HAP-1 (cell line): ENCODE measurements around the gene GRIK3.
"Not testable (repeated sequence)": the region's sequence is repeated elsewhere in the genome, so short reads cannot be mapped to it uniquely, and the experiment has no call there.

Source experiments
- DNase-seq, 2 experiments: peaks; one replicate each; pipeline ENCODE4 v3.0.0-alpha.2; 2016 to 2020; ENCODE audit warnings: low spot score in 2 of 2
- H3K27me3 ChIP-seq: fragments of 250-450 bp; sonication (Bioruptor Pico); 2 replicates; pipeline ENCODE4 v1.5.1; 2020; ENCODE audit warnings: low read depth, mild to moderate bottlenecking, moderate library complexity
- H3K36me3 ChIP-seq: fragments of 250-450 bp; sonication (Bioruptor Pico); replicated peaks from 2 replicates; pipeline ENCODE4 v1.5.1; 2020; ENCODE audit warnings: mild to moderate bottlenecking
- H3K4me1 ChIP-seq: fragments of 250-450 bp; sonication (Bioruptor Pico); 2 replicates; pipeline ENCODE4 v1.5.1; 2020; ENCODE audit warnings: mild to moderate bottlenecking
- H3K4me3 ChIP-seq: fragments of 250-450 bp; sonication (Bioruptor Pico); 2 replicates; pipeline ENCODE4 v1.5.1; 2020; ENCODE audit warnings: mild to moderate bottlenecking, moderate library complexity
- H3K9me3 ChIP-seq: fragments of 250-450 bp; sonication (Bioruptor Pico); 2 replicates; pipeline ENCODE4 v1.5.1; 2020; ENCODE audit warnings: mild to moderate bottlenecking, moderate library complexity
- in situ Hi-C: fragments of 300-500 bp; cut with MboI; formaldehyde crosslinking; loops from 3 replicates; pipeline ENCODE4 v1.14.3; 2020; ENCODE audit warnings: low sequenced_read_pairs, inconsistent platforms, mixed read lengths

The GRIK3 gene

DNA sequence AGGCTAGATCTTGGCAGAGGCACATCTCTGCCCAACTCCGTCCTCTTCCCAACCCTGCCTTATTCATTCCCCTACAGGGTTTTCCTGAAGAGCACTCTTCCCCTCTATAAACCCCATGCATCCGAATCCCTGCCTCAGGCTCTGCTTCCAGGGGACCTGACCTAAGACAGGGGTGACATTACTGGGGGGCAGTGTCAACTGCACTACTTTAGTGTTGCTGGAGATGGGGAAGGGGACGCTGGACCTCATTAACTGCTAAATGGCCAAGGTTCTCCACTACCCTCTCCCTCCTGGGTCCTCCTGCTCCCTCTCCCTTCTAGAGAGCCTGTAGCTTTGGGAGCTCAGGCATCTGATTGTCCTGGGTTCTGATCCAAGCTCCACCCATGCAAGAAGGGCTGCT is 126.2 kb downstream of the GRIK3 start:
- DNase-seq, result no peak
- Histone ChIP-seq H3K4me3 (no peak overlapping the region), H3K36me3 (no peaks in the 10 kb centered on the region), H3K27me3 (no peaks in the 10 kb centered on the region; the same call in 1 of the 2 replicates), H3K9me3 (no peaks in the 10 kb centered on the region), H3K4me1 (no peaks in the 10 kb centered on the region)
- in situ Hi-C loops, result no loop called here

- no peaks in the 10 kb centered on the region; the same call in 1 of the 2 replicates for H3K27me3 ChIP-seq
- H3K4me3 ChIP-seq, result no peak overlapping the region
- DNase-seq, result no peak
- H3K36me3 ChIP-seq, result no peaks in the 10 kb centered on the region
- no peaks in the 10 kb centered on the region for H3K4me1 ChIP-seq
- in situ Hi-C loops, result no loop called here
- no peaks in the 10 kb centered on the region for H3K9me3 ChIP-seq
Observed at GRCh38 chr1:36906555-36906954, 127.8 kb downstream of the GRIK3 start.

DNA sequence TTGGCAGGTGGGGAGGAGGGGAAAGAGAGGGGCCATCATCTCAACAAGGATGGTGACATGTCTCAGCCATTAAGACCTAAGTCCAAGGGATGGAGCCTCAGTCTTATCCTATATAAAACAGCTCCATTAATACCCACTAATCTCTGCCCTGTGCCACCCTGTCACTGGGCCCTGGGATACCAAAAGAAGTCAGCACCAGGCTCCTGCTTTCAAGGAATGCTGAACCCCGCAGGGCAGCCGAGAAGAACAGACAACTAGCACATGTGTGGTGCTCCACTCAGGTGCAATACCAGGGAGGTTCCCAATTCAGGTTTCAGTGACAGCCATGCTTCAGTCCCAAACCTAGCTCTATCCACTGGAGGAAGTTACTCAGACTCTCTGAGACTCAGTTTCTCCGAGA is 128.4 kb downstream of the GRIK3 start:
- Histone ChIP-seq H3K27me3 (no peaks in the 10 kb centered on the region; the same call in 1 of the 2 replicates), H3K4me3 (no peak overlapping the region), H3K36me3 (no peaks in the 10 kb centered on the region), H3K9me3 (no peaks in the 10 kb centered on the region), H3K4me1 (no peaks in the 10 kb centered on the region)
- in situ Hi-C loops, result no loop called here
- DNase-seq, result no peak

DNA sequence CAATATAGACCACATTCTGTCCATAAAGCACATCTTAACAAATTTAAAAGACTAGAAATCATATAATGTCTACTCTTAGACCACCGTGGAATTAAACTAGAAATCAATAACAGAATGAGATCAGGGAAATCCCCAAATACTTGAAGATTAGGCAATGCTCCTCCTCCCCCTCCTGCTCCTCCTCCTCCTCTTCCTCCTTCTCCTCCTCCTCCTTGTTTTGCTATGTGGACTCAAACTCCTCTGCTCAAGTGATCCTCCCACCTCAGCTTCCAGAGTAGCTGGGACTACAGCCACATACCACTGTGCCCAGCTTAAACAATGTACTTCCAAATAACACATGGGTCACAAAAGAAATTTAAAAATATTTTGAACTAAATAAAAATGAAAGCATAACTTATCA is 134.2 kb downstream of the GRIK3 start:
- H3K9me3 ChIP-seq, result peaks cover 3% of the 10 kb centered on the region; the same call in 1 of the 2 replicates
- H3K36me3 ChIP-seq, result no peaks in the 10 kb centered on the region
- no peak for DNase-seq
- no peak overlapping the region for H3K4me3 ChIP-seq
- H3K27me3 ChIP-seq, result no peaks in the 10 kb centered on the region; the same call in 1 of the 2 replicates
- no peaks in the 10 kb centered on the region for H3K4me1 ChIP-seq
- in situ Hi-C loops, result no loop called here

DNA sequence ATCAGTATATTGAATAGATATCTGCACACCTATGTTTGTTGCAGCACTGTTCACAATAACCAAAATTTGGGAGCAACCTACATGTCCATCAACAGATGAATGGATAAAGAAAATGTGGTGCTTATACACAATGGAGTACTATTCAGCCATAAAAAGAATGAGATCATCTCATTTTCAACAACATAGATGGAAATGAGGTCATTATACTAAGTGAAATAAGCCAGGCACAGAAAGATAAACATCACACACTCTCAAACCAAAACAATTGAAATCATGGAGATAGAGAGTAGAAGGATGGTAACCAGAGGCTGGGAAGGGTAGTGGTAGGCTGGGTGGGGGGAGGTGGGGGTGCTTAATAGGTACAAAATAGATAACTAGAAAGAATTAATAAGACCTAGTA is 136.5 kb downstream of the GRIK3 start:
- H3K36me3 ChIP-seq, DNase-seq, H3K4me1 ChIP-seq, in situ Hi-C loops, H3K9me3 ChIP-seq, H3K4me3 ChIP-seq, H3K27me3 ChIP-seq: not testable (repeated sequence)

DNA sequence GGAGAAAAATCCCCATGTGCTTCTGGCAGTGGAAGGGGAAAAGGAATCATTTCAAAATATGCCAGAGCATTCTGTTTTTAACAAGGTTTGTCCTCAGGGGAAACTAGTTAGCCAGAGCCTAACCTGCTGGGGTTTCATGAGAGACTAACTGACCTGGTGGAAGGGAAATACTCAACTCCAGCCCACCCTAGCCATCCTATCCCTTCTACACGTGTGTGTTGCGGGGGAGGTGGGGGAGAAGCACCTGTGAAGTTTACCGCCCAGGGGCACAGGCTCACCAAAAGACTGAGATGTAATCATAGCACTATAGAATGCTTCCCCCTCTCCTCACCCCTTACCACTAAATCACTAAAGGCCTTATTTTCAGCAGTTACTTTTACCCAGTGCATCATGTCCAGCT is 139.5 kb downstream of the GRIK3 start:
- H3K9me3 ChIP-seq, result peaks cover 3% of the 10 kb centered on the region; the same call in 1 of the 2 replicates
- H3K4me1 ChIP-seq, result no peaks in the 10 kb centered on the region
- H3K27me3 ChIP-seq, result no peaks in the 10 kb centered on the region; the same call in 1 of the 2 replicates
- in situ Hi-C loops, result no loop called here
- no peak overlapping the region for H3K4me3 ChIP-seq
- no peak for DNase-seq
- H3K36me3 ChIP-seq, result no peaks in the 10 kb centered on the region

DNA sequence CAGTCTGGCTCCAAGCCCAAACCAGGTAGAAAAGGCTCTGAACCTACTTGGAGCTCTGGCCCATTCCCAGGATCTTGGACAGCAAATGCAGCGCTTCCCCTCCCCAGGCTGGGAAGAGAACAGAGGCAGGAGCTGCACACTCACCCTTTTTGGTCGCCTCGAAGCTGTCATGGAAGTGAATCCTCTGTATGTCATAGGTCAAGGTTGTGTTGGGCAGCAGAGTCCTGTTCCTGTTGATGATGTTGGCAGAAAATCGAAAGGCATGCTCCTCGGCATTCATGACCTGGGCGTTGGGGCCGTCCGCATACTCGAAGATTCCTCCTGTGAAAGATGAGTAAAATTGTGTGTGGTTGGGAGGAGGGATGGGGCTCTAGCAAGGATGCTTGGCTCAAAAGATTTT is 143.5 kb downstream of the GRIK3 start:
- no peak for DNase-seq
- Histone ChIP-seq H3K27me3 (no peaks in the 10 kb centered on the region; the same call in 1 of the 2 replicates), H3K4me3 (no peak overlapping the region), H3K36me3 (no peaks in the 10 kb centered on the region), H3K9me3 (no peaks in the 10 kb centered on the region), H3K4me1 (no peaks in the 10 kb centered on the region)
- in situ Hi-C loops, result no loop called here

GRCh38 chr1:36889478-36890226 is 144.7 kb downstream of the GRIK3 start:
- no peak for DNase-seq
- H3K27me3 ChIP-seq, result no peaks in the 10 kb centered on the region; the same call in 1 of the 2 replicates
- in situ Hi-C loops, result no loop called here
- no peak overlapping the region for H3K4me3 ChIP-seq
- H3K36me3 ChIP-seq, result no peaks in the 10 kb centered on the region
- no peaks in the 10 kb centered on the region for H3K9me3 ChIP-seq
- no peaks in the 10 kb centered on the region for H3K4me1 ChIP-seq

- DNase-seq, result no peak
- H3K4me3 ChIP-seq, result no peak overlapping the region
- H3K9me3 ChIP-seq, result no peaks in the 10 kb centered on the region
- in situ Hi-C loops, result no loop called here
- H3K36me3 ChIP-seq, result no peaks in the 10 kb centered on the region
- H3K27me3 ChIP-seq, result no peaks in the 10 kb centered on the region; the same call in 1 of the 2 replicates
- no peaks in the 10 kb centered on the region for H3K4me1 ChIP-seq
Observed at GRCh38 chr1:36888811-36889477, 145.4 kb downstream of the GRIK3 start.

GRCh38 chr1:36885540-36886357 is 148.6 kb downstream of the GRIK3 start:
- in situ Hi-C loops, result no loop called here
- H3K9me3 ChIP-seq, result no peaks in the 10 kb centered on the region
- DNase-seq, result no peak
- no peak overlapping the region for H3K4me3 ChIP-seq
- H3K27me3 ChIP-seq, result no peaks in the 10 kb centered on the region
- no peaks in the 10 kb centered on the region for H3K36me3 ChIP-seq
- no peaks in the 10 kb centered on the region for H3K4me1 ChIP-seq

- H3K9me3 ChIP-seq, result no peaks in the 10 kb centered on the region
- H3K27me3 ChIP-seq, result no peaks in the 10 kb centered on the region
- DNase-seq, result no peak
- H3K4me3 ChIP-seq, result no peak overlapping the region
- no peaks in the 10 kb centered on the region for H3K4me1 ChIP-seq
- no peaks in the 10 kb centered on the region for H3K36me3 ChIP-seq
- in situ Hi-C loops, result no loop called here
Observed at GRCh38 chr1:36884801-36885200, 149.5 kb downstream of the GRIK3 start.

- in situ Hi-C loops, result no loop called here
- Histone ChIP-seq H3K36me3 (no peaks in the 10 kb centered on the region), H3K9me3 (no peaks in the 10 kb centered on the region), H3K27me3 (no peaks in the 10 kb centered on the region), H3K4me3 (no peak overlapping the region), H3K4me1 (no peaks in the 10 kb centered on the region)
- DNase-seq, result no peak
Observed at GRCh38 chr1:36884029-36884701, 150.2 kb downstream of the GRIK3 start.

DNA sequence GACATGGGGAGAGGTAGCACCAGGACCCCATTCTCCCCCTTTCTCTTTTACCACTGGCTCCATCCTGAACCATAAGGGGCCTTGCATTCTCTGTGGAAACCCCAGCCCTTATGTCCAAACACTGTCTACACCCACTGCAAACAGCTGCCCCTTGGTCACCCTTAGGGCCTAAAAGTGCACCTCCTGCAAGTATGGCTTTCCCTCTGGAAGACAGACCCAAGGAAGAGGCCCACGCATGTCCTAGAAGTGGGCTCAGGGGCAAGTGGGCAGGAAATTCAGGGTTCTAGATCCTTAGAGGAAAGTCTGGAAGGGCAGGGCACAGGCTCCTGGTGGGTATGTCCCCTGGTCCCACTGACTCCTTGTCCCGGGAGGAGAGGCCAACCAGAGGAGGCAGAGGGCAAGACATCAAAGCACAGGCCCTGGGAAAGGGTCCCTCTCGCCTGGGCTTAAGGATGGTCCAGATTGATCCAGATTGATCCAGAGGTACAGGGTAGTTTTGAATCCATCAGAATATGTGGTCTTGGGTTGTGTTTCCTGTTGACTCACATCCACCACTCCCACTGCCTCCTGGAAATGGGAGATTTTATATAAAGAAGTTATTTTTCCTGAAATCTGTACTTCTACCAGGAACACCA is 150.9 kb downstream of the GRIK3 start:
- DNase-seq, result no peak
- in situ Hi-C loops, result no loop called here
- no peaks in the 10 kb centered on the region for H3K9me3 ChIP-seq
- no peaks in the 10 kb centered on the region for H3K36me3 ChIP-seq
- no peaks in the 10 kb centered on the region for H3K4me1 ChIP-seq
- H3K27me3 ChIP-seq, result no peaks in the 10 kb centered on the region
- no peak overlapping the region for H3K4me3 ChIP-seq
